Central memory CD8-positive, alpha-beta T cell (primary cell): ENCODE results near the gene SUN1.
"Not testable (repeated sequence)": the region's sequence is repeated elsewhere in the genome, so short reads cannot be mapped to it uniquely, and the experiment has no call there.

Source experiments
- ATAC-seq: fragments of 150-1000 bp; cut with Tn5 transposase; replicated peaks from 2 replicates; pipeline ENCODE4 v1.10.0; 2022; ENCODE audit warnings: mild to moderate bottlenecking, moderate FRiP score, moderate number of reproducible peaks; ENCODE audit not compliant: poor library complexity, severe bottlenecking; ENCODE audit errors: extremely low read depth
- DNase-seq, 2 donors: peaks; one replicate each; pipeline ENCODE4 v3.0.0; 2021; ENCODE audit warnings: low spot score in 2 of 2
- H3K27ac Mint-ChIP-seq: one replicate; pipeline ENCODE4 v1.8.0; 2022; ENCODE audit warnings: low read depth, mild to moderate bottlenecking, moderate library complexity, mixed read lengths
- H3K27me3 Mint-ChIP-seq: one replicate; pipeline ENCODE4 v1.8.0; 2022; ENCODE audit warnings: mixed read lengths
- H3K36me3 Mint-ChIP-seq: one replicate; pipeline ENCODE4 v1.8.0; 2022; ENCODE audit warnings: mild to moderate bottlenecking, moderate library complexity, mixed read lengths; ENCODE audit not compliant: insufficient read depth
- H3K4me1 Mint-ChIP-seq: one replicate; pipeline ENCODE4 v1.8.0; 2022; ENCODE audit warnings: mixed read lengths
- H3K4me3 Mint-ChIP-seq: one replicate; pipeline ENCODE4 v1.8.0; 2022; ENCODE audit warnings: mild to moderate bottlenecking, moderate library complexity, mixed read lengths
- H3K9me3 Mint-ChIP-seq: one replicate; pipeline ENCODE4 v1.8.0; 2022; ENCODE audit warnings: mixed read lengths

Gene SUN1

GRCh38 chr7:844043-844442, 11.8 kb downstream of the SUN1 start:
- no peaks in the 10 kb centered on the region for H3K27me3 Mint-ChIP-seq

GRCh38 chr7:844514-844913, 12.2 kb downstream of the SUN1 start:
- DNase-seq (no peak), ATAC-seq (no peak)
- Mint-ChIP-seq H3K4me1 (peaks cover 8% of the 10 kb centered on the region), H3K9me3 (no peaks in the 10 kb centered on the region), H3K27ac (no peak overlapping the region), H3K4me3 (no peak overlapping the region), H3K27me3 (no peaks in the 10 kb centered on the region), H3K36me3 (peaks cover 30% of the 10 kb centered on the region)

More at GRCh38 chr7:844043-844442, 11.8 kb downstream of the SUN1 start:
- peaks cover 31% of the 10 kb centered on the region for H3K36me3 Mint-ChIP-seq
- peaks cover 8% of the 10 kb centered on the region for H3K4me1 Mint-ChIP-seq
- no peak overlapping the region for H3K27ac Mint-ChIP-seq
- ATAC-seq (no peak), DNase-seq (no peak)
- no peak overlapping the region for H3K4me3 Mint-ChIP-seq
- no peaks in the 10 kb centered on the region for H3K9me3 Mint-ChIP-seq

GRCh38 chr7:845091-845490, 12.8 kb downstream of the SUN1 start:
- no peak for ATAC-seq
- Mint-ChIP-seq H3K9me3 (no peaks in the 10 kb centered on the region), H3K27me3 (no peaks in the 10 kb centered on the region), H3K27ac (no peak overlapping the region), H3K4me1 (peaks cover 8% of the 10 kb centered on the region), H3K4me3 (no peak overlapping the region), H3K36me3 (peaks cover 28% of the 10 kb centered on the region)
- DNase-seq, result no peak

DNA sequence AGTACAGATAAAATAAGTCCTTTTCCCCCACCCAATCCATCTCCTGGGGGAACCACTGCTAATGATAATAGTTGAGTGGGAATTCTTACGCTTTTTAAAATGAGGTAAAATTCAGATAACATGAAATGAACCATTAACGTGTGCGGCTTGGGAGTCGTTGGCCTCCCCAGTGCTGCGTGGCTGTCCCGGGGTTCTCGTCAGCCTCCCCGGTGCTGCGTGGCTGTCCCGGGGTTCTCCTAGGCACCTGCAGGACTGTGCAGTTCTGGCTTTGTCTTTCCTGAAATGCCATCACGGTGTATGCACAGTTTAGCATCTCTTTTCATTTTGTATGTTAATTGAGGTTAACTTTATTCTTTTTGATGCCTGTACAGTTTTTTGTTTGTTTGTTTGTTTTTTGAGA, 13.5 kb downstream of the SUN1 start:
- H3K27ac Mint-ChIP-seq, result no peak overlapping the region
- H3K4me1 Mint-ChIP-seq, result peaks cover 8% of the 10 kb centered on the region

DNA sequence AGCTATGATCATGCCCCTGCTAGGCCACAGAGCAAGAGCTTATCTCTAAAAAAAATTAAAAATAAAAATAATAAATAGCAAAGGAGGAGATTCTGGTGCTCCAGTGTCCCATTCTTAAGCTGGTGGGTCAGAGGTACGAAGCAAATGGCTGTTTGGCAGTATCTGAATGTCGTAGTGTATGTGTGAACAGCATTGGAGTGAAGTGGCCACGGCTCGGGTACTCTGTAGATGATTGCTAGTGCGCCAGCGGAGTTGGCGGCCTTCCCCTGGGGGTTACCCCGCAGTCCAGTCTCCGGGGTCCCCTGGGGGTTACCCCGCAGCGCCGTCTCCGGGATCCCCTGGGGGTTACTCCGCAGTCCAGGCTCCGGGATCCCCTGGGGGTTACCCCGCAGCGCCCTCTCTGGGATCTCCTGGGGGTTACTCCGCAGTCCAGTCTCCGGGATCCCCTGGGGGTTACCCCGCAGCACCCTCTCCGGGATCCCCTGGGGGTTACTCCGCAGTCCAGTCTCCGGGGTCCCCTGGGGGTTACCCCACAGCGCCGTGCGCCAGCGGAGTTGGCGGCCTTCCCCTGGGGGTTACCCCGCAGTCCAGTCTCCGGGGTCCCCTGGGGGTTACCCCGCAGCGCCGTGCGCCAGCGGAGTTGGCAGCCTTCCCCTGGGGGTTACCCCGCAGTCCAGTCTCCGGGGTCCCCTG, 14.8 kb downstream of the SUN1 start:
- H3K4me1 Mint-ChIP-seq, H3K27me3 Mint-ChIP-seq, H3K9me3 Mint-ChIP-seq, DNase-seq, H3K4me3 Mint-ChIP-seq, H3K27ac Mint-ChIP-seq, ATAC-seq: not testable (repeated sequence)
- peaks cover 15% of the 10 kb centered on the region for H3K36me3 Mint-ChIP-seq

More for the DNA sequence above, 13.5 kb downstream of the SUN1 start:
- ATAC-seq, result no peak
- H3K4me3 Mint-ChIP-seq, result no peak overlapping the region
- no peaks in the 10 kb centered on the region for H3K9me3 Mint-ChIP-seq
- DNase-seq, result no peak
- no peaks in the 10 kb centered on the region for H3K27me3 Mint-ChIP-seq
- H3K36me3 Mint-ChIP-seq, result peaks cover 22% of the 10 kb centered on the region

DNA sequence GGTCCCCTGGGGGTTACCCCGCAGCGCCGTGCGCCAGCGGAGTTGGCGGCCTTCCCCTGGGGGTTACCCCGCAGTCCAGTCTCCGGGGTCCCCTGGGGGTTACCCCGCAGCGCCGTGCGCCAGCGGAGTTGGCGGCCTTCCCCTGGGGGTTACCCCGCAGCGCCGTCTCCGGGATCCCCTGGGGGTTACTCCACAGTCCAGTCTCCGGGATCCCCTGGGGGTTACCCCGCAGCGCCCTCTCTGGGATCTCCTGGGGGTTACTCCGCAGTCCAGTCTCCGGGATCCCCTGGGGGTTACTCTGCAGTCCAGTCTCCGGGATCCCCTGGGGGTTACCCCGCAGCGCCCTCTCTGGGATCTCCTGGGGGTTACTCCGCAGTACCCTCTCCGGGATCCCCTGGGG, 15.5 kb downstream of the SUN1 start:
- H3K9me3 Mint-ChIP-seq, DNase-seq, H3K4me3 Mint-ChIP-seq, ATAC-seq, H3K27me3 Mint-ChIP-seq, H3K27ac Mint-ChIP-seq, H3K4me1 Mint-ChIP-seq: not testable (repeated sequence)
- peaks cover 15% of the 10 kb centered on the region for H3K36me3 Mint-ChIP-seq

DNA sequence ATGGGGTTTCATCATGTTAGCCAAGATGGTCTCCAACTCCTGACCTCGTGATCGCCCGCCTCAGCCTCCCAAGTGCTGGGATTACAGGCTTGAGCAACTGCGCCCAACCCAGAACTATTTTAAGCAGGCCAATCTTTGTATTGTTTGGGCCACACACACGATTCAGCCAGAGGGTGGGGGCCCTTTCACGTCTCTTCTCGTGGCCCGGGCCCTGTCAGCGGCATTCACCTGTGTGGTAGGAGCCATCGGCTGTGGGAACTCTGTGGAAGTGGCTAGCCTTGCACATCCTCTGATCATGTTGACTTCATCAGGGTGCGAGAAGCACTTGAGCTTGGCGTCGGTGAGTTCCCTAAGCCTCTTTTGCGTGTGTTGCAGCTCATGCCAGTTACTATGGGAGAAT, 16.9 kb downstream of the SUN1 start:
- no peak for ATAC-seq
- peaks cover 12% of the 10 kb centered on the region for H3K36me3 Mint-ChIP-seq

GRCh38 chr7:849781-850180, 17.5 kb downstream of the SUN1 start:
- Mint-ChIP-seq H3K27me3 (no peaks in the 10 kb centered on the region), H3K4me3 (no peak overlapping the region), H3K9me3 (no peaks in the 10 kb centered on the region), H3K4me1 (no peaks in the 10 kb centered on the region), H3K36me3 (peaks cover 12% of the 10 kb centered on the region), H3K27ac (no peak overlapping the region)
- no peak for DNase-seq
- ATAC-seq, result no peak

More for the DNA sequence above, 16.9 kb downstream of the SUN1 start:
- DNase-seq, result no peak
- H3K27ac Mint-ChIP-seq, result no peak overlapping the region
- H3K9me3 Mint-ChIP-seq, result no peaks in the 10 kb centered on the region
- H3K4me3 Mint-ChIP-seq, result no peak overlapping the region
- H3K4me1 Mint-ChIP-seq, result no peaks in the 10 kb centered on the region
- no peaks in the 10 kb centered on the region for H3K27me3 Mint-ChIP-seq

- H3K4me3 Mint-ChIP-seq, result no peak overlapping the region
- H3K36me3 Mint-ChIP-seq, result peaks cover 18% of the 10 kb centered on the region
- ATAC-seq (no peak), DNase-seq (no peak)
- H3K9me3 Mint-ChIP-seq, result no peaks in the 10 kb centered on the region
- no peaks in the 10 kb centered on the region for H3K4me1 Mint-ChIP-seq
- H3K27ac Mint-ChIP-seq, result no peak overlapping the region
- no peaks in the 10 kb centered on the region for H3K27me3 Mint-ChIP-seq
Measured at GRCh38 chr7:851204-851603, 18.9 kb downstream of the SUN1 start.

DNA sequence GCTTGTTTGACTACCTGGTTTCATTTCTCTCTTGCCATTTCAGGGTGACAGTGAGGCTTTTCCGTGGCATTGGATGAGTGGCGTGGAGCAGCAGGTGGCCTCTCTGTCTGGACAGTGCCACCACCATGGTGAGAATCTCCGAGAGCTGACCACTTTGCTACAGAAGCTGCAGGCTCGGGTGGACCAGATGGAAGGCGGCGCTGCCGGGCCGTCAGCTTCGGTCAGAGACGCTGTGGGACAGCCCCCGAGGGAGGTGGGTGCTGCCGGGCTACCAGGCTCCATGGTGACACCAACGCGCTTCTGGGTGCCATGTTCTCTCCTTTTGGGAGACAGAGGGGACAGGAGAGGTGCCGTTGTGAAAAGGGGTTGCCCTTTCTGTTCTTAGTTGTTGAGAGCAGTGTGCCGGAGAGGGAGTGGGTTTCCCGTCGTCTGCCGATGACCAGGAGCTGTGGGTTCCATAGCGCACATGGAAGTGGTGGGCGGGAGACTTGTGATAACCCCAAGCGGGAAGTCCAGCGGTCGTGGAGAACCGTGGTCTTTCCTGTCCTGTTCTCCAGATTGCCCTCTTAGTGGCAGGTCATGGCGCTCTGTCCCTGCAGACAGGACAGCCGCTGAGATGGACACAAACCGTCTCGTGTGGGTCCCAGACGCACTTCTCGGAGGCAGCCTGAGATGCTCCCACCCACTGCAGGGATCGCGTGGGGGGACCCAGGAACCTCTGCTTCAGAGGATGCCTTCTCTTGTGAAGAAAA, 21.3 kb downstream of the SUN1 start:
- Mint-ChIP-seq H3K4me3 (no peak overlapping the region), H3K4me1 (no peaks in the 10 kb centered on the region), H3K36me3 (peaks cover 24% of the 10 kb centered on the region), H3K27me3 (no peaks in the 10 kb centered on the region), H3K27ac (no peak overlapping the region), H3K9me3 (no peaks in the 10 kb centered on the region)
- ATAC-seq (no peak), DNase-seq (no peak)

- Mint-ChIP-seq H3K4me1 (no peaks in the 10 kb centered on the region), H3K27me3 (no peaks in the 10 kb centered on the region), H3K27ac (no peak overlapping the region), H3K4me3 (no peak overlapping the region), H3K9me3 (no peaks in the 10 kb centered on the region), H3K36me3 (peaks cover 24% of the 10 kb centered on the region)
- no peak for DNase-seq
- no peak for ATAC-seq
Measured at GRCh38 chr7:854118-854775, 22.0 kb downstream of the SUN1 start.

DNA sequence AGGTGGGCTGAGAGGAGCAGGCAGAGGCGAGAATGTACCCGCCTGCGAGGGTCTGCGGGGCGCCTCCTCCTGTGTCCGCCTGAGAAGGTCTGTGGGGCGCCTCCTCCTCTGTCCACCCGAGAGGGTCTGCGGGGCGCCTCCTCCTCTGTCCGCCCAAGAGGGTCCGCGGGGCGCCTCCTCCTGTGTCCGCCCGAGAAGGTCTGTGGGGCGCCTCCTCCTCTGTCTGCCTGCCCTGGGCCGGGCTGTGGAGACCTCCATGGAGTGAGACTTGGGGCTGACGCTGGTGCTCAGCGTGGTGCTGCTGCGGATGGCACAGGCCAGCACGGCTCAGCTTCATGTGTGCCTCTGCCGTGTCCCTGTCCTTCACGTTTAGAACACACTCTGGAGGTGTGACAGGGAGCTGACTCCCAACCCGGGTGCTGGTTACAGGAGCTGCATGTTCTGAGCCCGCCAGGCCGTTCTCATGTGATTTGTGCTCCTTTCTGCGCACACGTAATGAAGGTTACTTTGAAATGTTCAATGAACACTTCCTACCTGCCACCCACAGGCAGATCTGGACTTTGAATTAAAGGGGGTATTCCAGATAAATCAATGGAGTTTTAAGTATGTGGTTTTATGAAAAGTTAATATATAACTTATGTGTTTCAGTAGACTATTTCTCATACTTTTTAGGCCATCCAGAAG, 23.6 kb downstream of the SUN1 start:
- H3K36me3 Mint-ChIP-seq, result peaks cover 28% of the 10 kb centered on the region
- ATAC-seq (no peak), DNase-seq (no peak)
- H3K4me1 Mint-ChIP-seq, result no peaks in the 10 kb centered on the region
- no peak overlapping the region for H3K4me3 Mint-ChIP-seq
- no peaks in the 10 kb centered on the region for H3K27me3 Mint-ChIP-seq
- no peak overlapping the region for H3K27ac Mint-ChIP-seq
- no peaks in the 10 kb centered on the region for H3K9me3 Mint-ChIP-seq
